Measurements from ENCODE around the gene KAZN.

DNA sequence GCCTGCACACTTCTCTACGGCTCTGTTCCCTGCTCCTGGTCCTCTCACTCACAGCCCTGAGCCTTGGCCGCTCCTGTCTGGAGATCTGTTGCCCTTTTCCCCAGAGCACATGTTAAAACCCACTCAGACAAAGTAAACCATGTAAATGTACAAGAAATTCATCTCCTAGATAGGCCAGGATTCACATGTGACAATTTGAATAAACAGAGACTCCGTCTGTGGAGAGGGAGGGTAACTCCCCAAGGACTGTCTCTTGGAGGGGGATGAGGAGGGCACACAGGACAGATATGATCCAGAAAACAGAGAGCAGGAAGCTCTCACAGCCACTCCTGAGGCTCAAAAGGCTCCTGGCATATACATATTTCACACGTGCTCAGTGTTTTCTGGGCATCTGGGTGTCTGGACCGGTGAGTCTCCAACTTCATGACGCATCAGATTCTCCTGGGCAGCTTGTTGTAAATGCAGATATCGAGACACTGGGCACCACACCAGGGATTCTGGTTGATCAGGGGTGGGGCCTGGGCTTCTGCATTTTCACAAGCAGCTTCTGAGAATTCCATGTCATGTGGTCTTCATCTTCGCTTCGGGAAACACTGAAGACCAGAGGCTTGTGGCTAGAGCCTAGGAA lies 6.4 kb upstream of the KAZN start:
- TF ChIP-seq, protein P1, sequence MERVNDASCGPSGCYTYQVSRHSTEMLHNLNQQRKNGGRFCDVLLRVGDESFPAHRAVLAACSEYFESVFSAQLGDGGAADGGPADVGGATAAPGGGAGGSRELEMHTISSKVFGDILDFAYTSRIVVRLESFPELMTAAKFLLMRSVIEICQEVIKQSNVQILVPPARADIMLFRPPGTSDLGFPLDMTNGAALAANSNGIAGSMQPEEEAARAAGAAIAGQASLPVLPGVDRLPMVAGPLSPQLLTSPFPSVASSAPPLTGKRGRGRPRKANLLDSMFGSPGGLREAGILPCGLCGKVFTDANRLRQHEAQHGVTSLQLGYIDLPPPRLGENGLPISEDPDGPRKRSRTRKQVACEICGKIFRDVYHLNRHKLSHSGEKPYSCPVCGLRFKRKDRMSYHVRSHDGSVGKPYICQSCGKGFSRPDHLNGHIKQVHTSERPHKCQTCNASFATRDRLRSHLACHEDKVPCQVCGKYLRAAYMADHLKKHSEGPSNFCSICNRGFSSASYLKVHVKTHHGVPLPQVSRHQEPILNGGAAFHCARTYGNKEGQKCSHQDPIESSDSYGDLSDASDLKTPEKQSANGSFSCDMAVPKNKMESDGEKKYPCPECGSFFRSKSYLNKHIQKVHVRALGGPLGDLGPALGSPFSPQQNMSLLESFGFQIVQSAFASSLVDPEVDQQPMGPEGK (CRISPR knock-in tag; IDR thresholded peaks at IDR 0.05; ENCODE audit: borderline replicate concordance), result no peak
- TF ChIP-seq CREB5 (CRISPR knock-in tag; IDR thresholded peaks at IDR 0.05; ENCODE audit: low read depth) (no peak), SNAI2 (CRISPR knock-in tag; IDR thresholded peaks at IDR 0.05) (no peak), RARB (CRISPR knock-in tag; IDR thresholded peaks at IDR 0.05) (no peak)
